H9 (cell line): ENCODE measurements around the gene CCDC178. TPM values are rescaled to one million over a fixed set of nuclear protein-coding genes. Genes with fewer than 3 reads are reported as not detected.
A peak's percentile ranks its signal among the peaks of the same experiment; 100 is the strongest.

Experiments
- DNase-seq: peaks from one replicate; pipeline ENCODE4 v3.0.0-alpha.2; 2017
- H2AFZ ChIP-seq: one replicate; pipeline ENCODE4 v1.6.1; 2013; ENCODE audit warnings: mild to moderate bottlenecking, low read length, control low read depth, moderate library complexity
- H2AK5ac ChIP-seq: 2 replicates; pipeline ENCODE4 v1.6.1; 2013; ENCODE audit warnings: low read length, control low read depth, mixed read lengths; ENCODE audit not compliant: insufficient read length
- H2BK120ac ChIP-seq: one replicate; pipeline ENCODE4 v1.6.1; 2013; ENCODE audit warnings: low read depth, mild to moderate bottlenecking, low read length, control low read depth, inconsistent platforms; ENCODE audit not compliant: poor library complexity, severe bottlenecking
- H2BK12ac ChIP-seq: 2 replicates; pipeline ENCODE4 v1.6.1; 2013; ENCODE audit warnings: low read length, control low read depth, mixed read lengths, low read depth; ENCODE audit not compliant: insufficient read length
- H2BK15ac ChIP-seq: 2 replicates; pipeline ENCODE4 v1.6.1; 2013; ENCODE audit warnings: low read depth, low read length, control low read depth
- H2BK20ac ChIP-seq: one replicate; pipeline ENCODE4 v1.6.1; 2013; ENCODE audit warnings: low read depth, mild to moderate bottlenecking, low read length, control low read depth, inconsistent platforms; ENCODE audit not compliant: poor library complexity, severe bottlenecking
- H2BK5ac ChIP-seq: 2 replicates; pipeline ENCODE4 v1.6.1; 2013; ENCODE audit warnings: low read length, control low read depth, mixed read lengths; ENCODE audit not compliant: insufficient read length
- H3K14ac ChIP-seq: 2 replicates; pipeline ENCODE4 v1.6.1; 2013; ENCODE audit warnings: low read length, control low read depth; ENCODE audit not compliant: insufficient read depth
- H3K18ac ChIP-seq: 2 replicates; pipeline ENCODE4 v1.6.1; 2013; ENCODE audit warnings: low read depth, mild to moderate bottlenecking, mixed read lengths, low read length, control low read depth; ENCODE audit not compliant: insufficient read length
- H3K23ac ChIP-seq: 2 replicates; pipeline ENCODE4 v1.6.1; 2013; ENCODE audit warnings: low read length, control low read depth, mixed read lengths, low read depth; ENCODE audit not compliant: insufficient read length
- H3K23me2 ChIP-seq: 2 replicates; pipeline ENCODE4 v1.6.1; 2013; ENCODE audit warnings: low read depth, mild to moderate bottlenecking, mixed read lengths, low read length, control low read depth; ENCODE audit not compliant: insufficient read length, poor library complexity, severe bottlenecking
- H3K27ac ChIP-seq: 2 replicates; pipeline ENCODE4 v1.5.1; 2013; ENCODE audit warnings: low read length, control low read depth, mixed read lengths, low read depth; ENCODE audit not compliant: insufficient read length
- H3K27me3 ChIP-seq: 2 replicates; pipeline ENCODE4 v1.6.1; 2013; ENCODE audit warnings: low read length, control low read depth, inconsistent platforms; ENCODE audit not compliant: insufficient read depth
- H3K4ac ChIP-seq: 2 replicates; pipeline ENCODE4 v1.6.1; 2013; ENCODE audit warnings: low read depth, mild to moderate bottlenecking, control low read depth, inconsistent platforms, low read length, moderate library complexity
- H3K4me1 ChIP-seq: 2 replicates; pipeline ENCODE4 v1.6.1; 2013; ENCODE audit warnings: low read length, control low read depth, inconsistent platforms; ENCODE audit not compliant: insufficient read depth
- H3K4me2 ChIP-seq: 2 replicates; pipeline ENCODE4 v1.6.1; 2013; ENCODE audit warnings: low read length, control low read depth, mixed read lengths; ENCODE audit not compliant: insufficient read length, insufficient read depth
- H3K56ac ChIP-seq: 2 replicates; pipeline ENCODE4 v1.6.1; 2013; ENCODE audit warnings: low read depth, mild to moderate bottlenecking, mixed read lengths, low read length, control low read depth; ENCODE audit not compliant: insufficient read length
- H3K79me1 ChIP-seq: 2 replicates; pipeline ENCODE4 v1.6.1; 2013; ENCODE audit warnings: low read depth, mild to moderate bottlenecking, moderate library complexity, low read length, control low read depth, inconsistent platforms; ENCODE audit not compliant: insufficient read depth, poor library complexity, severe bottlenecking
- H3K79me2 ChIP-seq: 2 replicates; pipeline ENCODE4 v1.6.1; 2013; ENCODE audit warnings: low read length, control low read depth, inconsistent platforms; ENCODE audit not compliant: insufficient read depth
- H3K9ac ChIP-seq: 2 replicates; pipeline ENCODE4 v1.6.1; 2013; ENCODE audit warnings: low read length, control low read depth, mixed read lengths; ENCODE audit not compliant: insufficient read length; ENCODE audit errors: extremely low read depth
- H3K9me3 ChIP-seq: one replicate; pipeline ENCODE4 v1.6.1; 2013; ENCODE audit warnings: low read depth, low read length, inconsistent platforms; ENCODE audit not compliant: control insufficient read depth
- H3T11ph ChIP-seq: one replicate; pipeline ENCODE4 v1.6.1; 2013; ENCODE audit warnings: mild to moderate bottlenecking, low read length, control low read depth, inconsistent platforms
- H4K20me1 ChIP-seq: one replicate; pipeline ENCODE4 v1.6.1; 2013; ENCODE audit not compliant: control insufficient read depth, insufficient read length, insufficient read depth
- H4K5ac ChIP-seq: 2 replicates; pipeline ENCODE4 v1.6.1; 2013; ENCODE audit warnings: low read depth, mild to moderate bottlenecking, mixed read lengths, low read length, control low read depth; ENCODE audit not compliant: insufficient read length
- H4K8ac ChIP-seq: replicated peaks from 2 replicates; pipeline ENCODE4 v1.6.1; 2013; ENCODE audit warnings: low read length, control low read depth, mixed read lengths, low read depth; ENCODE audit not compliant: insufficient read length
- H4K91ac ChIP-seq: 2 replicates; pipeline ENCODE4 v1.6.1; 2013; ENCODE audit warnings: low read depth, mild to moderate bottlenecking, moderate library complexity, mixed read lengths, low read length, control low read depth; ENCODE audit not compliant: insufficient read length
- H3K27ac Mint-ChIP-seq, 3 experiments: 2 replicates in 2 of 3; 3 replicates in 1 of 3; pipeline ENCODE4 v1.8.0; 2020 to 2021; ENCODE audit warnings: mixed read lengths in 3 of 3, mild to moderate bottlenecking in 1 of 3, moderate library complexity in 1 of 3
- H3K27me3 Mint-ChIP-seq: 2 replicates; pipeline ENCODE4 v1.8.0; 2021; ENCODE audit warnings: low read depth, mild to moderate bottlenecking, moderate library complexity, mixed read lengths
- H3K36me3 Mint-ChIP-seq, 3 experiments: 2 replicates in 2 of 3; 3 replicates in 1 of 3; pipeline ENCODE4 v1.8.0; 2020 to 2021; ENCODE audit warnings: low read depth in 3 of 3, mixed read lengths in 3 of 3; ENCODE audit not compliant: insufficient read depth in 1 of 3
- H3K4me1 Mint-ChIP-seq, 2 experiments: 2 replicates each; pipeline ENCODE4 v1.8.0; 2020; ENCODE audit warnings: mixed read lengths in 2 of 2
- H3K4me3 Mint-ChIP-seq, 2 experiments: 2 replicates in 1 of 2; 3 replicates in 1 of 2; pipeline ENCODE4 v1.8.0; 2020 to 2021; ENCODE audit warnings: mild to moderate bottlenecking in 2 of 2, mixed read lengths in 2 of 2, moderate library complexity in 1 of 2
- H3K9me3 Mint-ChIP-seq, 2 experiments: 2 replicates in 1 of 2; 3 replicates in 1 of 2; pipeline ENCODE4 v1.8.0; 2020; ENCODE audit warnings: mild to moderate bottlenecking in 2 of 2, mixed read lengths in 2 of 2, moderate library complexity in 1 of 2
- WGBS: extraction: QIAGEN DNeasy Blood & Tissue Kit; methylation state at CpG from one replicate; pipeline ENCODE4 v1.1.7; 2013; ENCODE audit warnings: missing lambda C conversion rate, low lambda C conversion rate, mixed read lengths; ENCODE audit not compliant: insufficient read length; ENCODE audit errors: extremely low coverage; 5-methylcytosine and 5-hydroxymethylcytosine counted together
- total RNA-seq: library from RNA; stranded (reverse); gene quantifications from 2 replicates; pipeline ENCODE4 v1.2.1, GENCODE V29; 2021
- TF ChIP-seq, protein P1 (sequence below): fragments of 200-600 bp; sonication (generic); conservative IDR thresholded peaks from 3 replicates; pipeline ENCODE4 v1.8.0; 2021; ENCODE audit warnings: antibody characterized with exemption, mild to moderate bottlenecking

CCDC178 gene
- total RNA-seq, 1 experiment from 2014 or later = not detected

DNA sequence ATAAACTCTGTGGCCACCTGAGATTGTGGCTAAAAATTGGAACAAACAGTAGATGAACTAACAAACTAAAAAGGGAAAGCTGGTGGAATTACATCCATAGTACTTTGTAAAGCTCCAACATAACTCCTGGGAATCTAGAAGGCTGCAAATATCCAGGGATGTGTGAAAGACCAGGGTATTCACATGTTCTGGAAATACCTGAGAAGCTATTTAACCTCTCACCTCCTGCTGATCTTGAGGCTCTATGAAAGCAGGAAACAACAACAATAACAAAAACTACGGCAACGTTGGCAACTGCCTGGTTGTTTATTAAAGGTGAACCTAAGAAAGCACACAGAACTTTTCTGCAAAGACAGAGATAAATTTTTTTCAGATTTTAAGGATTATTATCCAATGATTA is 171.3 kb downstream of the CCDC178 start:
- Mint-ChIP-seq H3K27me3 (no peaks in the 10 kb centered on the region), H3K4me1 (peaks cover 7 to 11% of the 10 kb centered on the region in 2 experiments), H3K9me3 (no peaks in the 10 kb centered on the region), H3K4me3 (no peak overlapping the region), H3K27ac (peak overlapping the region in 2 of 3 experiments; percentile 44 to 92; a peak in 2 of 7 replicates), H3K36me3 (no peaks in the 10 kb centered on the region)
- peak overlapping the region; percentile 59 for H2AFZ ChIP-seq
- TF ChIP-seq, protein P1, sequence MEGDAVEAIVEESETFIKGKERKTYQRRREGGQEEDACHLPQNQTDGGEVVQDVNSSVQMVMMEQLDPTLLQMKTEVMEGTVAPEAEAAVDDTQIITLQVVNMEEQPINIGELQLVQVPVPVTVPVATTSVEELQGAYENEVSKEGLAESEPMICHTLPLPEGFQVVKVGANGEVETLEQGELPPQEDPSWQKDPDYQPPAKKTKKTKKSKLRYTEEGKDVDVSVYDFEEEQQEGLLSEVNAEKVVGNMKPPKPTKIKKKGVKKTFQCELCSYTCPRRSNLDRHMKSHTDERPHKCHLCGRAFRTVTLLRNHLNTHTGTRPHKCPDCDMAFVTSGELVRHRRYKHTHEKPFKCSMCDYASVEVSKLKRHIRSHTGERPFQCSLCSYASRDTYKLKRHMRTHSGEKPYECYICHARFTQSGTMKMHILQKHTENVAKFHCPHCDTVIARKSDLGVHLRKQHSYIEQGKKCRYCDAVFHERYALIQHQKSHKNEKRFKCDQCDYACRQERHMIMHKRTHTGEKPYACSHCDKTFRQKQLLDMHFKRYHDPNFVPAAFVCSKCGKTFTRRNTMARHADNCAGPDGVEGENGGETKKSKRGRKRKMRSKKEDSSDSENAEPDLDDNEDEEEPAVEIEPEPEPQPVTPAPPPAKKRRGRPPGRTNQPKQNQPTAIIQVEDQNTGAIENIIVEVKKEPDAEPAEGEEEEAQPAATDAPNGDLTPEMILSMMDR = no peak
- no peak overlapping the region for H4K91ac ChIP-seq
- no peak overlapping the region for H3K4ac ChIP-seq
- H3K4me2 ChIP-seq = no peak overlapping the region
- H4K8ac ChIP-seq = no peak overlapping the region
- no peak overlapping the region for H3K9ac ChIP-seq
- no peak overlapping the region for H3K18ac ChIP-seq
- H3K56ac ChIP-seq = no peak overlapping the region
- H4K5ac ChIP-seq = no peak overlapping the region
- H3T11ph ChIP-seq = no peak overlapping the region
- no peak overlapping the region for H2BK120ac ChIP-seq
- H2AK5ac ChIP-seq = no peak overlapping the region
- no CpG with 5 or more reads among the region's 2 CpGs for WGBS
- peaks cover 2% of the 10 kb centered on the region; the same call in 1 of the 2 replicates for H3K4me1 ChIP-seq
- H2BK5ac ChIP-seq = no peak overlapping the region
- H3K27me3 ChIP-seq = no peaks in the 10 kb centered on the region
- no peaks in the 10 kb centered on the region for H3K23me2 ChIP-seq
- no peak overlapping the region for H3K23ac ChIP-seq
- no peak overlapping the region for H2BK15ac ChIP-seq
- no peaks in the 10 kb centered on the region for H3K9me3 ChIP-seq
- H3K27ac ChIP-seq = peak overlapping the region; percentile 52
- no peaks in the 10 kb centered on the region for H3K79me1 ChIP-seq
- H4K20me1 ChIP-seq = no peaks in the 10 kb centered on the region
- no peak for DNase-seq
- no peak overlapping the region for H3K14ac ChIP-seq
- H3K79me2 ChIP-seq = no peaks in the 10 kb centered on the region
- H2BK20ac ChIP-seq = peak overlapping the region; percentile 7
- H2BK12ac ChIP-seq = no peak overlapping the region
